AG08396 (cell line): ENCODE data around the gene MPV17L.
"Not testable (repeated sequence)": the region's sequence is repeated elsewhere in the genome, so short reads cannot be mapped to it uniquely, and the experiment has no call there.

Experiments
- DNase-seq: peaks from one replicate; pipeline ENCODE4 v3.0.0; 2012; ENCODE audit warnings: low spot score, mixed read lengths

The MPV17L gene

GRCh38 chr16:15452246-15452855, 56.8 kb downstream of the MPV17L start:
- no peak for DNase-seq

- DNase-seq = not testable (repeated sequence)
Measured at GRCh38 chr16:15453296-15453695, 57.7 kb downstream of the MPV17L start.

GRCh38 chr16:15454933-15455332, 59.4 kb downstream of the MPV17L start:
- not testable (repeated sequence) for DNase-seq

GRCh38 chr16:15457400-15457799, 61.8 kb downstream of the MPV17L start:
- DNase-seq = no peak

- DNase-seq = no peak
Measured at GRCh38 chr16:15457958-15458357, 62.4 kb downstream of the MPV17L start.

- DNase-seq = no peak
Measured at GRCh38 chr16:15459791-15460190, 64.2 kb downstream of the MPV17L start.

- DNase-seq = no peak
Measured at GRCh38 chr16:15460601-15461000, 65.0 kb downstream of the MPV17L start.

GRCh38 chr16:15461376-15461775, 65.8 kb downstream of the MPV17L start:
- DNase-seq = no peak
